ENCODE measurements around the gene PLCD1. TPM values are rescaled to one million over a fixed set of nuclear protein-coding genes. Genes with fewer than 3 reads are reported as not detected.

The PLCD1 gene
- total RNA-seq, 3 donors from 2014 or later, result 17.0 to 36.2 (median 23.4) TPM

GRCh38 chr3:38022896-38023709 is 6.3 kb downstream of the PLCD1 start:
- TF ChIP-seq POLR2AphosphoS5 (IDR thresholded peaks at IDR 0.05) (no peak), POLR2A (IDR thresholded peaks at IDR 0.05) (no peak), CTCF (IDR thresholded peaks at IDR 0.05) (no peak)
- Histone ChIP-seq H3K36me3 (no peaks in the 10 kb centered on the region), H3K4me3 (peak overlapping the region in 1 of 3 donors; percentile 80), H3K27me3 (no peaks in the 10 kb centered on the region), H3K27ac (peak overlapping the region in 1 of 2 donors; percentile 98), H3K9me3 (no peaks in the 10 kb centered on the region), H3K4me1 (peaks cover 5 to 13% of the 10 kb centered on the region in 2 donors)
- intact Hi-C loops (cut with DNase I; ENCODE audit: low total_unique reads), result no loop called here
- DNase-seq (ENCODE audit: low spot score in 2 of 2), result no peak

GRCh38 chr3:38022301-38022700 is 7.1 kb downstream of the PLCD1 start:
- no peak for TF ChIP-seq POLR2A (IDR thresholded peaks at IDR 0.05)
- no peak for TF ChIP-seq POLR2AphosphoS5 (IDR thresholded peaks at IDR 0.05)
- TF ChIP-seq CTCF (IDR thresholded peaks at IDR 0.05), result no peak

GRCh38 chr3:38021196-38021595 is 8.2 kb downstream of the PLCD1 start:
- Histone ChIP-seq H3K27ac (no peak overlapping the region), H3K36me3 (peaks cover 11% of the 10 kb centered on the region), H3K27me3 (no peaks in the 10 kb centered on the region), H3K9me3 (peaks cover 0 to 8% of the 10 kb centered on the region in 2 donors), H3K4me1 (peaks cover 5 to 9% of the 10 kb centered on the region in 2 donors), H3K4me3 (no peak overlapping the region)
- intact Hi-C loops (cut with DNase I; ENCODE audit: low total_unique reads), result no loop called here
- peak in 1 of 2 donors; percentile 34 for DNase-seq (ENCODE audit: low spot score in 2 of 2)
- TF ChIP-seq POLR2AphosphoS5 (IDR thresholded peaks at IDR 0.05) (no peak), POLR2A (IDR thresholded peaks at IDR 0.05) (no peak), CTCF (IDR thresholded peaks at IDR 0.05) (no peak)

More at GRCh38 chr3:38022301-38022700, 7.1 kb downstream of the PLCD1 start:
- Histone ChIP-seq H3K4me1 (peaks cover 5 to 13% of the 10 kb centered on the region in 2 donors), H3K9me3 (no peaks in the 10 kb centered on the region), H3K36me3 (peaks cover 4% of the 10 kb centered on the region), H3K27me3 (no peaks in the 10 kb centered on the region), H3K4me3 (no peak overlapping the region), H3K27ac (peak overlapping the region in 1 of 2 donors; percentile 25)
- no peak for DNase-seq (ENCODE audit: low spot score in 2 of 2)
- intact Hi-C loops (cut with DNase I; ENCODE audit: low total_unique reads), result no loop called here

- intact Hi-C loops (cut with DNase I; ENCODE audit: low total_unique reads), result no loop called here
- peak in 1 of 2 donors; percentile 37 for DNase-seq (ENCODE audit: low spot score in 2 of 2)
- Histone ChIP-seq H3K36me3 (peaks cover 13% of the 10 kb centered on the region), H3K9me3 (peaks cover 0 to 11% of the 10 kb centered on the region in 2 donors), H3K4me1 (peaks cover under 1 to 5% of the 10 kb centered on the region in 2 donors), H3K27ac (no peak overlapping the region), H3K27me3 (no peaks in the 10 kb centered on the region), H3K4me3 (no peak overlapping the region)
- TF ChIP-seq POLR2A (IDR thresholded peaks at IDR 0.05), result no peak
- TF ChIP-seq POLR2AphosphoS5 (IDR thresholded peaks at IDR 0.05), result no peak
- no peak for TF ChIP-seq CTCF (IDR thresholded peaks at IDR 0.05)
Measured at GRCh38 chr3:38020342-38020726, 9.1 kb downstream of the PLCD1 start.

GRCh38 chr3:38019658-38020341 is 9.6 kb downstream of the PLCD1 start:
- intact Hi-C loops (cut with DNase I; ENCODE audit: low total_unique reads), result no loop called here
- H3K4me1 ChIP-seq, result peaks cover 0 to 5% of the 10 kb centered on the region in 2 donors

More at GRCh38 chr3:38019658-38020341, 9.6 kb downstream of the PLCD1 start:
- peaks cover 0 to 11% of the 10 kb centered on the region in 2 donors for H3K9me3 ChIP-seq
- H3K4me3 ChIP-seq, result no peak overlapping the region
- H3K27ac ChIP-seq, result no peak overlapping the region
- TF ChIP-seq POLR2A (IDR thresholded peaks at IDR 0.05) (no peak), POLR2AphosphoS5 (IDR thresholded peaks at IDR 0.05) (no peak), CTCF (IDR thresholded peaks at IDR 0.05) (no peak)
- DNase-seq (ENCODE audit: low spot score in 2 of 2), result peak in 1 of 2 donors; percentile 42
- peaks cover 18% of the 10 kb centered on the region for H3K36me3 ChIP-seq
- H3K27me3 ChIP-seq, result no peaks in the 10 kb centered on the region
